GM12878 (cell line): ENCODE measurements around the gene COL13A1. TPM values are rescaled to one million over a fixed set of nuclear protein-coding genes. Genes with fewer than 3 reads are reported as not detected.

Experiments
- ATAC-seq: fragments of 200-7000 bp; cut with Tn5 transposase; 3 replicates; pipeline ENCODE4 v1.9.1; 2020; ENCODE audit warnings: mild to moderate bottlenecking, moderate library complexity
- BruUV-seq: library from RNA; stranded (reverse); fragments of 400-500 nt; replicated peaks from 2 replicates; lab custom pipeline; 2021; lab: Mats Ljungman, UMichigan
- CTCF ChIA-PET: fragments of 300-600 bp; sonication (Branson Sonifier 250); formaldehyde crosslinking; extraction: SDS; loops from one replicate; lab custom pipeline; 2021; ENCODE audit warnings: inconsistent platforms; lab: Yijun Ruan, JAX
- POLR2A ChIA-PET: fragments of 350-600 bp; formaldehyde crosslinking; extraction: SDS; loops from one replicate; lab custom pipeline; 2021; ENCODE audit warnings: inconsistent platforms; lab: Charles Lee
- RAD21 ChIA-PET: fragments of 300-600 bp; sonication (Branson Sonifier 250); formaldehyde crosslinking; loops from one replicate; lab custom pipeline; 2023; ENCODE audit warnings: antibody characterized with exemption; ENCODE audit not compliant: unreplicated experiment; lab: Charles Lee
- SMC1A ChIA-PET: fragments of 300-600 bp; sonication (Branson Sonifier 250); formaldehyde crosslinking; loops from one replicate; lab custom pipeline; 2023; ENCODE audit not compliant: unreplicated experiment, uncharacterized antibody; lab: Charles Lee
- DNase-seq: peaks from one replicate; pipeline ENCODE4 v3.0.0-alpha.2; 2011; ENCODE audit warnings: low read depth, low spot score
- FAIRE-seq: peaks from 3 replicates; lab custom pipeline; 2011; peaks lifted over from hg19 to GRCh38; lab: Jason Lieb, UNC
- H2AFZ ChIP-seq: 2 replicates; pipeline ENCODE4 v1.6.0; 2011; ENCODE audit warnings: low read depth, low read length, control low read depth; ENCODE audit not compliant: control insufficient read depth
- H3K27ac ChIP-seq: 2 replicates; pipeline ENCODE4 v1.5.1; 2011; ENCODE audit warnings: control low read depth; ENCODE audit not compliant: control insufficient read depth, insufficient read depth
- H3K27me3 ChIP-seq, 2 experiments: replicated peaks in 1 of 2; 2 replicates each; pipeline versions ENCODE4 v1.6.0 to v1.6.1; 2011; ENCODE audit warnings: low read length in 1 of 2; ENCODE audit not compliant: control insufficient read depth in 2 of 2, insufficient read depth in 2 of 2
- H3K36me3 ChIP-seq, 2 experiments: 2 replicates each; pipeline ENCODE4 v1.5.1; 2011; ENCODE audit warnings: low read length in 1 of 2; ENCODE audit not compliant: control insufficient read depth in 2 of 2, insufficient read depth in 2 of 2
- H3K4me1 ChIP-seq: 2 replicates; pipeline ENCODE4 v1.6.1; 2011; ENCODE audit warnings: mild to moderate bottlenecking, low read length, moderate library complexity, mixed read lengths; ENCODE audit not compliant: control insufficient read depth, insufficient read depth
- H3K4me2 ChIP-seq: 2 replicates; pipeline ENCODE4 v1.6.0; 2011; ENCODE audit warnings: control low read depth; ENCODE audit not compliant: control insufficient read depth, insufficient read depth
- H3K4me3 ChIP-seq: fragments of 200-600 bp; sonication (generic); 2 replicates; pipeline ENCODE4 v1.5.1; 2016
- H3K79me2 ChIP-seq: 2 replicates; pipeline ENCODE4 v1.6.0; 2011; ENCODE audit warnings: low read length; ENCODE audit not compliant: control insufficient read depth, insufficient read depth
- H3K9ac ChIP-seq: 2 replicates; pipeline ENCODE4 v1.8.0; 2011; ENCODE audit warnings: low read length, control low read depth, mixed read lengths; ENCODE audit not compliant: control insufficient read depth, insufficient read depth
- H3K9me3 ChIP-seq: replicated peaks from 3 replicates; pipeline ENCODE4 v1.5.1; 2011; ENCODE audit warnings: mild to moderate bottlenecking, low read length; ENCODE audit not compliant: control insufficient read depth, insufficient read depth
- H4K20me1 ChIP-seq: 2 replicates; pipeline ENCODE4 v1.6.0; 2011; ENCODE audit not compliant: control insufficient read depth, insufficient read depth
- ATF2 ChIP-seq: IDR thresholded peaks from 2 replicates; pipeline ENCODE4 v1.6.1; 2012; ENCODE audit warnings: low read length, inconsistent platforms
- CBFB ChIP-seq: IDR thresholded peaks from 2 replicates; pipeline ENCODE4 v1.6.1; 2016; ENCODE audit warnings: antibody characterized with exemption, low read depth
- CEBPZ ChIP-seq: fragments of 150-350 bp; IDR thresholded peaks from 2 replicates; pipeline ENCODE4 v1.6.1; 2016; ENCODE audit warnings: low read depth, low read length
- CTCF ChIP-seq, 3 experiments: IDR thresholded peaks in 2 of 3; conservative IDR thresholded peaks in 1 of 3; 2 replicates each; pipeline ENCODE4 v1.5.1; 2011; ENCODE audit warnings: low read depth in 3 of 3, low read length in 3 of 3, mild to moderate bottlenecking in 3 of 3, control low read depth in 2 of 3, moderate library complexity in 2 of 3, inconsistent platforms in 1 of 3, mixed read lengths in 1 of 3; ENCODE audit not compliant: control insufficient read depth in 2 of 3, insufficient read depth in 1 of 3; ENCODE audit errors: extremely low read depth in 1 of 3
- RAD21 ChIP-seq: IDR thresholded peaks from 2 replicates; pipeline ENCODE4 v1.6.1; 2011; ENCODE audit warnings: mild to moderate bottlenecking, low read depth, low read length, moderate library complexity; ENCODE audit not compliant: insufficient read depth
- SIX5 ChIP-seq: IDR thresholded peaks from 2 replicates; pipeline ENCODE4 v1.6.1; 2011; ENCODE audit warnings: mild to moderate bottlenecking, low read depth, low read length, moderate library complexity; ENCODE audit not compliant: severe bottlenecking
- SRF ChIP-seq, 2 experiments: IDR thresholded peaks; 2 replicates each; pipeline ENCODE4 v1.6.1; 2011; ENCODE audit warnings: low read depth in 2 of 2, low read length in 2 of 2, mild to moderate bottlenecking in 1 of 2, moderate library complexity in 1 of 2
- WGBS: methylation state at CpG from one replicate; pipeline ENCODE4 v1.1.6; 2016; ENCODE audit warnings: low lambda C conversion rate; ENCODE audit not compliant: insufficient replicate concordance, insufficient coverage; ENCODE audit errors: missing lambda C conversion rate; 5-methylcytosine and 5-hydroxymethylcytosine counted together
- in situ Hi-C: fragments of 300-500 bp; cut with MboI; formaldehyde crosslinking; loops from 9 replicates; pipeline ENCODE4 v1.14.3; 2018; ENCODE audit warnings: mixed read lengths
- intact Hi-C: fragments of 100-400 bp; cut with micrococcal nuclease; formaldehyde crosslinking; loops from one replicate; pipeline ENCODE4 v1.14.2; 2022; ENCODE audit not compliant: unreplicated experiment
- polyA plus RNA-seq, 11 experiments: library from polyadenylated mRNA; depleted of rRNA in 4 of 11; unstranded in 6 of 11; stranded (reverse) in 5 of 11; fragments of >200 nt; fragmentation: Nextera tagmentation in 4 of 11; fragmentation: Illumina TruSeq in 1 of 11; extraction: Ambion mirVana in 4 of 11; extraction: Trizol in 1 of 11; gene quantifications; 1 replicate in 1 of 11; 2 replicates in 10 of 11; pipeline versions ENCODE4 v1.2.1 to v1.2.3, GENCODE V29; 2011 to 2016; ENCODE audit warnings: inconsistent platforms in 2 of 11, missing spikeins in 2 of 11, low read depth in 1 of 11
- total RNA-seq, 4 experiments: library from RNA; depleted of rRNA in 3 of 4; stranded (reverse); fragments of >200 nt in 3 of 4; fragmentation: Illumina TruSeq in 1 of 4; extraction: Trizol in 1 of 4; gene quantifications; 2 replicates each; pipeline versions ENCODE4 v1.2.1 to v1.2.3, GENCODE V29; 2013 to 2021
- TF ChIP-seq, protein P1 (sequence below): IDR thresholded peaks from 2 replicates; pipeline ENCODE4 v1.6.1; 2012; ENCODE audit warnings: low read depth, low read length, improper control_type of control experiment

COL13A1 gene
- total and polyA plus RNA-seq, 10 of the 15 experiments (the other 5 are each of a cell fraction or from before 2014, with no cell fraction given), result 0.03 to 0.15 (median 0.05) TPM; not detected in 7

GRCh38 chr10:69965919-69966662 lies 164.4 kb downstream of the COL13A1 start (continued):
- TF ChIP-seq CEBPZ (no peak), SRF (IDR thresholded peaks at IDR 0.05; ENCODE audit: low read depth in 2 of 2, low read length in 2 of 2) (no peak), ATF2 (no peak)

- ChIA-PET SMC1A (interaction anchor here (0.7 to 1.6 kb wide), 2 partner anchors 11 to 13 kb away, joined by 3 to 4 read pairs; no protein-coding TSS in a partner anchor), RAD21 (interaction anchor here (1.5 kb wide), 1 partner anchor 178 kb away, joined by 4 read pairs; the partner anchor contains the start of gene TYSND1), POLR2A (no interaction called here), CTCF (interaction anchor here (1.1 kb wide), 1 partner anchor 10 kb away, joined by 5 read pairs; no protein-coding TSS in a partner anchor)
- Histone ChIP-seq H3K27me3 (peaks cover 3 to 9% of the 10 kb centered on the region in 2 experiments; a peak in 2 of 4 replicates), H3K4me3 (no peak overlapping the region), H3K9me3 (no peaks in the 10 kb centered on the region), H3K4me2 (no peak overlapping the region), H3K4me1 (no peaks in the 10 kb centered on the region), H3K36me3 (no peaks in the 10 kb centered on the region), H3K27ac (no peak overlapping the region), H4K20me1 (no peaks in the 10 kb centered on the region), H2AFZ (no peak overlapping the region), H3K79me2 (no peaks in the 10 kb centered on the region), H3K9ac (no peak overlapping the region)
- BruUV-seq, result no TSS peak
- in situ Hi-C loops (no loop called here), intact Hi-C loops (no loop called here)
- FAIRE-seq (no peak), DNase-seq (no peak), ATAC-seq (peak; percentile 48; the same call in 1 of the 3 replicates)
- no peak for TF ChIP-seq CBFB
- TF ChIP-seq, protein P1, sequence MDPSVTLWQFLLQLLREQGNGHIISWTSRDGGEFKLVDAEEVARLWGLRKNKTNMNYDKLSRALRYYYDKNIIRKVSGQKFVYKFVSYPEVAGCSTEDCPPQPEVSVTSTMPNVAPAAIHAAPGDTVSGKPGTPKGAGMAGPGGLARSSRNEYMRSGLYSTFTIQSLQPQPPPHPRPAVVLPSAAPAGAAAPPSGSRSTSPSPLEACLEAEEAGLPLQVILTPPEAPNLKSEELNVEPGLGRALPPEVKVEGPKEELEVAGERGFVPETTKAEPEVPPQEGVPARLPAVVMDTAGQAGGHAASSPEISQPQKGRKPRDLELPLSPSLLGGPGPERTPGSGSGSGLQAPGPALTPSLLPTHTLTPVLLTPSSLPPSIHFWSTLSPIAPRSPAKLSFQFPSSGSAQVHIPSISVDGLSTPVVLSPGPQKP, result no peak
- TF ChIP-seq SIX5, result no peak
- TF ChIP-seq RAD21, result peak; percentile 22; the same call in 1 of the 2 replicates
- peak; percentile 8 to 43 (median 9); a peak in 2 of 6 replicates for TF ChIP-seq CTCF (IDR thresholded peaks at IDR 0.05 in 2 of 3, conservative IDR thresholded peaks at IDR 0.05 in 1 of 3; ENCODE audit: control insufficient read depth in 2 of 3, extremely low read depth in 1 of 3, insufficient read depth in 1 of 3, low read depth in 3 of 3, low read length in 3 of 3)
- 24% methylated on average over 3 of the region's 3 CpGs for WGBS
Observed at GRCh38 chr10:69968830-69969229, 167.1 kb downstream of the COL13A1 start.
